Body of pancreas (tissue), 4 donors: Measurements from ENCODE around the gene SYNE3.

Experiments
- CTCF ChIP-seq, 7 experiments: fragments of 450-650 bp in 4 of 7; fragments of 200-600 bp in 3 of 7; sonication (generic) in 3 of 7; IDR thresholded peaks; one replicate each; pipeline ENCODE4 v1.5.1; 2016 to 2019; ENCODE audit warnings: antibody characterized with exemption in 7 of 7
- POLR2A ChIP-seq, 3 donors: fragments of 450-650 bp; IDR thresholded peaks; one replicate each; pipeline ENCODE4 v1.6.1; 2016; ENCODE audit warnings: antibody characterized with exemption in 3 of 3, mild to moderate bottlenecking in 2 of 3

DNA sequence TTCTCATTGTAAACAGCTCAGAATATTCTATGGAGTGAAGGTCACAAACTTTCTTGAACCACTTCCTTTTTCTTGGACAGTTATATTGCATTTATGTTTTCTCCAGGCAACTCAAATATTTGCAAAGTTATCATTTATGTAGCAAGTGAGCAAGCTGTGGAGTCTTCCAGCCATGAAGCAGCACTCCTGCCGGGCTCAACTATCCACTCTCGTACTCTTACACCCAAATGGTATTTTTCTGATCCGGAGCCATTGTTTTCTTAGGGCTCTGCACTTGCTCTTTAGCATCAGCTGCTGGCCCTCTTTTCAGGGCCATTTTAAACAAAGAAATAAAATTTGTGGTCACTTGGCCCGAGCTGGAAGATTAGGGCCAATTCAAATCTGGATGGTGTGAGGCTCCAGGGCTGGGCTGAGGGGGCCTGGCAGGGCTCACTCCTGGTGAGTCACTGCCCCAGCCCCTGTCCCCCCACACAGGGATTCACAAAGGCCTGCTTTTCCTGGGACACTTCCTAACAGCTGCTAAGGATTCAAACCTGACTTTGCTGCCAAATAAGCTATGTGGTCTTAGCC, 19.7 kb downstream of the SYNE3 start:
- TF ChIP-seq POLR2A (IDR thresholded peaks at IDR 0.05) (no peak), CTCF (IDR thresholded peaks at IDR 0.05) (no peak)
